Keratinocyte (primary cell): ENCODE results near the gene ENPP4. TPM values are rescaled to one million over a fixed set of nuclear protein-coding genes. Genes with fewer than 3 reads are reported as not detected.

ENCODE experiments used
- DNase-seq: peaks from one replicate; pipeline ENCODE4 v3.0.0-alpha.2; 2011; ENCODE audit warnings: low read depth, missing footprints, low spot score
- FAIRE-seq: peaks from 2 replicates; lab custom pipeline; 2011; peaks lifted over from hg19 to GRCh38; lab: Jason Lieb, UNC
- H2AFZ ChIP-seq: 2 replicates; pipeline ENCODE4 v1.6.0; 2012; ENCODE audit warnings: low read length, control low read depth, inconsistent platforms; ENCODE audit not compliant: control insufficient read depth
- H3K27ac ChIP-seq: 2 replicates; pipeline ENCODE4 v1.5.1; 2011; ENCODE audit warnings: low read length; ENCODE audit not compliant: control insufficient read depth, insufficient read depth
- H3K27me3 ChIP-seq: 3 replicates; pipeline ENCODE4 v1.6.0; 2011; ENCODE audit warnings: low read length; ENCODE audit not compliant: control insufficient read depth, insufficient read depth; ENCODE audit errors: extremely low read depth
- H3K36me3 ChIP-seq, 2 experiments: 2 replicates in 1 of 2; 3 replicates in 1 of 2; pipeline ENCODE4 v1.5.1; 2011; ENCODE audit warnings: low read length in 2 of 2, mild to moderate bottlenecking in 1 of 2; ENCODE audit not compliant: control insufficient read depth in 2 of 2, insufficient read depth in 2 of 2; ENCODE audit errors: extremely low read depth in 1 of 2
- H3K4me1 ChIP-seq: 3 replicates; pipeline ENCODE4 v1.5.1; 2011; ENCODE audit warnings: low read length; ENCODE audit not compliant: control insufficient read depth, insufficient read depth; ENCODE audit errors: extremely low read depth
- H3K4me2 ChIP-seq: 3 replicates; pipeline ENCODE4 v1.6.0; 2011; ENCODE audit warnings: low read depth, low read length; ENCODE audit not compliant: control insufficient read depth, insufficient read depth; ENCODE audit errors: extremely low read depth
- H3K4me3 ChIP-seq, 3 experiments: fragments of 200-600 bp in 1 of 3; sonication (generic) in 1 of 3; 2 replicates in 2 of 3; 3 replicates in 1 of 3; pipeline ENCODE4 v1.5.1; 2011 to 2016; ENCODE audit warnings: low read length in 3 of 3, mild to moderate bottlenecking in 3 of 3, control low read depth in 2 of 3, inconsistent platforms in 1 of 3, low read depth in 1 of 3, mixed read lengths in 1 of 3, mixed run types in 1 of 3, moderate library complexity in 1 of 3; ENCODE audit not compliant: control insufficient read depth in 2 of 3, insufficient read depth in 2 of 3; ENCODE audit errors: extremely low read depth in 1 of 3
- H3K79me2 ChIP-seq: 2 replicates; pipeline ENCODE4 v1.6.0; 2012; ENCODE audit warnings: low read length; ENCODE audit not compliant: control insufficient read depth, insufficient read depth
- H3K9ac ChIP-seq: 3 replicates; pipeline ENCODE4 v1.6.0; 2011; ENCODE audit warnings: low read length; ENCODE audit not compliant: control insufficient read depth, insufficient read depth; ENCODE audit errors: extremely low read depth
- H3K9me1 ChIP-seq: 3 replicates; pipeline ENCODE4 v1.6.0; 2011; ENCODE audit warnings: low read length; ENCODE audit not compliant: control insufficient read depth, insufficient read depth; ENCODE audit errors: extremely low read depth
- H3K9me3 ChIP-seq: 2 replicates; pipeline ENCODE4 v1.5.1; 2012; ENCODE audit warnings: low read depth, low read length; ENCODE audit not compliant: control insufficient read depth
- H4K20me1 ChIP-seq: 3 replicates; pipeline ENCODE4 v1.6.0; 2011; ENCODE audit warnings: low read length; ENCODE audit not compliant: control insufficient read depth, insufficient read depth; ENCODE audit errors: extremely low read depth
- EZH2 ChIP-seq: IDR thresholded peaks from one replicate; pipeline ENCODE4 v1.6.1; 2012; ENCODE audit warnings: inconsistent platforms, mild to moderate bottlenecking, low read length, moderate library complexity
- dilution Hi-C: fragments of 300-500 bp; cut with MboI; formaldehyde crosslinking; loops from one replicate; pipeline ENCODE4 v1.7.0; 2020; ENCODE audit warnings: low sequenced_read_pairs; ENCODE audit not compliant: extremely low pct_ligation_motif_present
- polyA plus RNA-seq, 5 experiments: library from polyadenylated mRNA; depleted of rRNA in 3 of 5; stranded (reverse) in 3 of 5; stranded (forward) in 1 of 5; unstranded in 1 of 5; fragments of >200 nt; gene quantifications; 1 replicate in 1 of 5; 2 replicates in 3 of 5; 3 replicates in 1 of 5; pipeline versions ENCODE4 v1.2.1 to v1.2.3, GENCODE V29; 2011 to 2012; ENCODE audit warnings: missing spikeins in 2 of 5, low read depth in 1 of 5, low replicate concordance in 1 of 5
- TF ChIP-seq, protein P1 (sequence below), 3 experiments: IDR thresholded peaks in 1 of 3; conservative IDR thresholded peaks in 1 of 3; optimal IDR thresholded peaks in 1 of 3; 2 replicates in 2 of 3; 3 replicates in 1 of 3; pipeline versions ENCODE3 to v1.5.1; 2011; ENCODE audit warnings: low read length in 3 of 3, mild to moderate bottlenecking in 3 of 3, moderate library complexity in 2 of 3, control low read depth in 1 of 3, inconsistent platforms in 1 of 3; ENCODE audit not compliant: insufficient read depth in 2 of 3; ENCODE audit errors: extremely low read depth in 1 of 3

ENPP4 gene
- polyA plus RNA-seq, 1 donor (not counting 4 experiments of a cell fraction or from before 2014, with no cell fraction given) = 0.01 TPM

DNA sequence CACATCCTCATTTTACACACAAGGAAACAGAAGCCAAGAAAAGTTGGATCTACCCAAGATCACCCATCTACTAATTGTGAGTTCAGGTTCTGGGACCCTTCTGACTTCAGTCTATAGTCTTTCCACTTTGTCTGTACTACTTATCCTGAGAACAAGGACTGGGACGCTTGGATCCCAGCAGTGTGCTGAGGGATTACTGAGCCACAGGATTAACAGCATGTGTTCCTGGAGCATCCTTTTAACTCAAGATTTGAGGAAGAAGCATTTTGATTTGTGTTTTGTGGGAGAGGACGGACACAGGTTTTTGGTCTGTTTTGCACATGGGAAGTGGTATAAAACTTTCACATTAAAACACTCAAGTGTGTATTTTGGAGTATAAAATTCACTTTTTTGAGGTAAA lies 4.4 kb downstream of the ENPP4 start:
- no peaks in the 10 kb centered on the region for H3K36me3 ChIP-seq
- H2AFZ ChIP-seq = no peak overlapping the region
- TF ChIP-seq EZH2 = no peak
- TF ChIP-seq, protein P1, sequence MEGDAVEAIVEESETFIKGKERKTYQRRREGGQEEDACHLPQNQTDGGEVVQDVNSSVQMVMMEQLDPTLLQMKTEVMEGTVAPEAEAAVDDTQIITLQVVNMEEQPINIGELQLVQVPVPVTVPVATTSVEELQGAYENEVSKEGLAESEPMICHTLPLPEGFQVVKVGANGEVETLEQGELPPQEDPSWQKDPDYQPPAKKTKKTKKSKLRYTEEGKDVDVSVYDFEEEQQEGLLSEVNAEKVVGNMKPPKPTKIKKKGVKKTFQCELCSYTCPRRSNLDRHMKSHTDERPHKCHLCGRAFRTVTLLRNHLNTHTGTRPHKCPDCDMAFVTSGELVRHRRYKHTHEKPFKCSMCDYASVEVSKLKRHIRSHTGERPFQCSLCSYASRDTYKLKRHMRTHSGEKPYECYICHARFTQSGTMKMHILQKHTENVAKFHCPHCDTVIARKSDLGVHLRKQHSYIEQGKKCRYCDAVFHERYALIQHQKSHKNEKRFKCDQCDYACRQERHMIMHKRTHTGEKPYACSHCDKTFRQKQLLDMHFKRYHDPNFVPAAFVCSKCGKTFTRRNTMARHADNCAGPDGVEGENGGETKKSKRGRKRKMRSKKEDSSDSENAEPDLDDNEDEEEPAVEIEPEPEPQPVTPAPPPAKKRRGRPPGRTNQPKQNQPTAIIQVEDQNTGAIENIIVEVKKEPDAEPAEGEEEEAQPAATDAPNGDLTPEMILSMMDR (optimal IDR thresholded peaks at IDR 0.05 in 1 of 3, IDR thresholded peaks at IDR 0.05 in 1 of 3, conservative IDR thresholded peaks at IDR 0.05 in 1 of 3; ENCODE audit: extremely low read depth in 1 of 3, insufficient read depth in 2 of 3, low read length in 3 of 3) = no peak
- no peaks in the 10 kb centered on the region for H3K4me1 ChIP-seq
- DNase-seq (no peak), FAIRE-seq (no peak)
- H3K79me2 ChIP-seq = no peaks in the 10 kb centered on the region
- H3K4me2 ChIP-seq = no peak overlapping the region
- dilution Hi-C loops = no loop called here
- no peaks in the 10 kb centered on the region for H3K9me3 ChIP-seq
- no peak overlapping the region for H3K27ac ChIP-seq
- peaks cover 14% of the 10 kb centered on the region for H3K27me3 ChIP-seq
- H3K9me1 ChIP-seq = no peaks in the 10 kb centered on the region
- H4K20me1 ChIP-seq = no peaks in the 10 kb centered on the region
- no peak overlapping the region for H3K4me3 ChIP-seq
- H3K9ac ChIP-seq = no peak overlapping the region

GRCh38 chr6:46135176-46135575 lies 5.4 kb downstream of the ENPP4 start:
- Histone ChIP-seq H3K4me1 (no peaks in the 10 kb centered on the region), H3K4me2 (no peak overlapping the region), H3K9me3 (no peaks in the 10 kb centered on the region), H3K79me2 (no peaks in the 10 kb centered on the region), H3K9ac (no peak overlapping the region), H3K27me3 (peaks cover 5% of the 10 kb centered on the region), H3K36me3 (no peaks in the 10 kb centered on the region), H3K4me3 (no peak overlapping the region), H4K20me1 (no peaks in the 10 kb centered on the region), H3K9me1 (no peaks in the 10 kb centered on the region), H2AFZ (no peak overlapping the region), H3K27ac (no peak overlapping the region)
- dilution Hi-C loops = no loop called here
- FAIRE-seq = no peak
- TF ChIP-seq EZH2 = no peak
- TF ChIP-seq, protein P1 (optimal IDR thresholded peaks at IDR 0.05 in 1 of 3, IDR thresholded peaks at IDR 0.05 in 1 of 3, conservative IDR thresholded peaks at IDR 0.05 in 1 of 3; ENCODE audit: extremely low read depth in 1 of 3, insufficient read depth in 2 of 3, low read length in 3 of 3) = no peak
- no peak for DNase-seq
